ENCODE data around the gene MMAB. TPM values are rescaled to one million over a fixed set of nuclear protein-coding genes. Genes with fewer than 3 reads are reported as not detected.

The MMAB gene
- total RNA-seq, 1 experiment from 2014 or later: 24.3 TPM

GRCh38 chr12:109544955-109545531 is 28.3 kb downstream of the MMAB start:
- H3K27me3 Mint-ChIP-seq (ENCODE audit: low read depth): peaks cover 11% of the 10 kb centered on the region

More at GRCh38 chr12:109544955-109545531, 28.3 kb downstream of the MMAB start:
- H3K23ac ChIP-seq (ENCODE audit: insufficient read length, low read depth, low read length): no peak overlapping the region
- no peak overlapping the region for H2BK20ac ChIP-seq (ENCODE audit: low read depth, low read length, poor library complexity, severe bottlenecking)
- H3K14ac ChIP-seq (ENCODE audit: insufficient read depth, low read length): no peak overlapping the region
- no CpG with 5 or more reads among the region's 7 CpGs for WGBS (ENCODE audit: extremely low coverage, insufficient read length, low lambda C conversion rate)
- DNase-seq: no peak
- Mint-ChIP-seq H3K27ac (peak overlapping the region in 2 of 3 experiments; percentile 61 to 90; a peak in 2 of 7 replicates), H3K9me3 (no peaks in the 10 kb centered on the region), H3K36me3 (ENCODE audit: insufficient read depth in 1 of 3, low read depth in 3 of 3) (no peaks in the 10 kb centered on the region), H3K4me3 (no peak overlapping the region), H3K4me1 (peaks cover 0 to 9% of the 10 kb centered on the region in 2 experiments; a peak in 2 of 4 replicates)
- no peak overlapping the region for H2AK5ac ChIP-seq (ENCODE audit: insufficient read length, low read length)
- H3K4ac ChIP-seq (ENCODE audit: low read depth, low read length): no peak overlapping the region
- no peak overlapping the region for H2BK120ac ChIP-seq (ENCODE audit: low read depth, low read length, poor library complexity, severe bottlenecking)
- no peak overlapping the region for H3K9ac ChIP-seq (ENCODE audit: extremely low read depth, insufficient read length, low read length)
- H4K5ac ChIP-seq (ENCODE audit: insufficient read length, low read depth, low read length): no peak overlapping the region
- H2BK15ac ChIP-seq (ENCODE audit: low read depth, low read length): no peak overlapping the region
- no peaks in the 10 kb centered on the region for H3K27me3 ChIP-seq (ENCODE audit: insufficient read depth, low read length)
- no peaks in the 10 kb centered on the region for H3K79me1 ChIP-seq (ENCODE audit: insufficient read depth, low read depth, low read length, poor library complexity, severe bottlenecking)
- no peak overlapping the region for H3K56ac ChIP-seq (ENCODE audit: insufficient read length, low read depth, low read length)
- no peaks in the 10 kb centered on the region for H3K23me2 ChIP-seq (ENCODE audit: insufficient read length, low read depth, low read length, poor library complexity, severe bottlenecking)
- no peaks in the 10 kb centered on the region for H4K20me1 ChIP-seq (ENCODE audit: control insufficient read depth, insufficient read depth, insufficient read length)
- H2BK5ac ChIP-seq (ENCODE audit: insufficient read length, low read length): no peak overlapping the region
- H4K91ac ChIP-seq (ENCODE audit: insufficient read length, low read depth, low read length): no peak overlapping the region
- H3T11ph ChIP-seq (ENCODE audit: low read length): no peak overlapping the region
- no peak overlapping the region for H3K18ac ChIP-seq (ENCODE audit: insufficient read length, low read depth, low read length)
- no peak overlapping the region for H2BK12ac ChIP-seq (ENCODE audit: insufficient read length, low read depth, low read length)
- no peaks in the 10 kb centered on the region for H3K9me3 ChIP-seq (ENCODE audit: control insufficient read depth, low read depth, low read length)
- no peaks in the 10 kb centered on the region for H3K4me1 ChIP-seq (ENCODE audit: insufficient read depth, low read length)
- H3K79me2 ChIP-seq (ENCODE audit: insufficient read depth, low read length): no peaks in the 10 kb centered on the region
- no peak overlapping the region for H3K27ac ChIP-seq (ENCODE audit: insufficient read length, low read depth, low read length)
- no peak overlapping the region for H4K8ac ChIP-seq (replicated peaks; ENCODE audit: insufficient read length, low read depth, low read length)
- no peak overlapping the region for H3K4me2 ChIP-seq (ENCODE audit: insufficient read depth, insufficient read length, low read length)
- TF ChIP-seq, protein P1, sequence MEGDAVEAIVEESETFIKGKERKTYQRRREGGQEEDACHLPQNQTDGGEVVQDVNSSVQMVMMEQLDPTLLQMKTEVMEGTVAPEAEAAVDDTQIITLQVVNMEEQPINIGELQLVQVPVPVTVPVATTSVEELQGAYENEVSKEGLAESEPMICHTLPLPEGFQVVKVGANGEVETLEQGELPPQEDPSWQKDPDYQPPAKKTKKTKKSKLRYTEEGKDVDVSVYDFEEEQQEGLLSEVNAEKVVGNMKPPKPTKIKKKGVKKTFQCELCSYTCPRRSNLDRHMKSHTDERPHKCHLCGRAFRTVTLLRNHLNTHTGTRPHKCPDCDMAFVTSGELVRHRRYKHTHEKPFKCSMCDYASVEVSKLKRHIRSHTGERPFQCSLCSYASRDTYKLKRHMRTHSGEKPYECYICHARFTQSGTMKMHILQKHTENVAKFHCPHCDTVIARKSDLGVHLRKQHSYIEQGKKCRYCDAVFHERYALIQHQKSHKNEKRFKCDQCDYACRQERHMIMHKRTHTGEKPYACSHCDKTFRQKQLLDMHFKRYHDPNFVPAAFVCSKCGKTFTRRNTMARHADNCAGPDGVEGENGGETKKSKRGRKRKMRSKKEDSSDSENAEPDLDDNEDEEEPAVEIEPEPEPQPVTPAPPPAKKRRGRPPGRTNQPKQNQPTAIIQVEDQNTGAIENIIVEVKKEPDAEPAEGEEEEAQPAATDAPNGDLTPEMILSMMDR (conservative IDR thresholded peaks at IDR 0.05): no peak
- H2AFZ ChIP-seq (ENCODE audit: low read length): no peak overlapping the region
